Measurements from ENCODE around the gene ACBD3.

The ACBD3 gene

GRCh38 chr1:226201029-226201593 lies 14.6 kb upstream of the ACBD3 start:
- no peak for DNase-seq

GRCh38 chr1:226199971-226200370 lies 13.4 kb upstream of the ACBD3 start:
- no peak for DNase-seq

DNA sequence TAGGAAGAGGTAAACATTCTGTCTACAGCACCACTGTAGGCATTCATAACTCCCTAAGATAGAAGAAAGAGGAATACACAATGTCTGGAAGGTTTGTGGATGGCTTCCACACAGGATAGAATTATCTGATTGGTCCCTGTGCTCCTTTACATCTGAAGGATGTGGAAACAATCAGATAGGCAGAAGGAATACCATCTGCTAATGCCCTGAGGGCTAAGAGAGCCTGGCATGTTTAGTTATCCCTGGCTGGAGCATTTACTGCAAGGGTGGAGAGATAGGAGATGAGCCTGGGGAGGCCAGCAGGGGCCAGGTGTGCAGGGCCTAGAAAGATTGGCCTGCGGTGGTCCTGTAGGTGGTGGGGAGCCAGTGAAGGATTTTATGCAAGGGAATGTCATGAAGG lies 8.6 kb upstream of the ACBD3 start:
- no peak for DNase-seq

DNA sequence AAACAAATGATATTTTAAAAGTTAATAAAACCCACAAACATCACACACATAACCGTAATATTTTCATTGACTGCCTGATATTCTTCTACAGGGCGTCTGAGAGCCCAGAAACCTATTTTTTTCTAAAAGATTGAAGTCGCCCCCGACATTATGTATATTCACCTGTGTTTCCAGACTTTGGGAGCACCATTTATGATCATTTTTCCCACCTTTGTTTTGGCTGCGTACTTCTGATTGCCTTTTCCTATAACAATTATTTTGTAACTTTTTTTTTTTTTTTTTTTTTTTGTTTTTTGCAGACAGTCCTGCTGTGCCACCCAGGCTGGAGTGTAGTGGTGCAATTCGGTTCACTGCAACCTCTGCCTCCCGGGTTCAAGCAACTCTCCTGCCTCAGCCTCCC lies 839 bp upstream of the ACBD3 start:
- DNase-seq, result no peak

- no peak for DNase-seq
These were observed 430 bp upstream of the ACBD3 start for GRCh38 chr1:226187019-226187322.

DNA sequence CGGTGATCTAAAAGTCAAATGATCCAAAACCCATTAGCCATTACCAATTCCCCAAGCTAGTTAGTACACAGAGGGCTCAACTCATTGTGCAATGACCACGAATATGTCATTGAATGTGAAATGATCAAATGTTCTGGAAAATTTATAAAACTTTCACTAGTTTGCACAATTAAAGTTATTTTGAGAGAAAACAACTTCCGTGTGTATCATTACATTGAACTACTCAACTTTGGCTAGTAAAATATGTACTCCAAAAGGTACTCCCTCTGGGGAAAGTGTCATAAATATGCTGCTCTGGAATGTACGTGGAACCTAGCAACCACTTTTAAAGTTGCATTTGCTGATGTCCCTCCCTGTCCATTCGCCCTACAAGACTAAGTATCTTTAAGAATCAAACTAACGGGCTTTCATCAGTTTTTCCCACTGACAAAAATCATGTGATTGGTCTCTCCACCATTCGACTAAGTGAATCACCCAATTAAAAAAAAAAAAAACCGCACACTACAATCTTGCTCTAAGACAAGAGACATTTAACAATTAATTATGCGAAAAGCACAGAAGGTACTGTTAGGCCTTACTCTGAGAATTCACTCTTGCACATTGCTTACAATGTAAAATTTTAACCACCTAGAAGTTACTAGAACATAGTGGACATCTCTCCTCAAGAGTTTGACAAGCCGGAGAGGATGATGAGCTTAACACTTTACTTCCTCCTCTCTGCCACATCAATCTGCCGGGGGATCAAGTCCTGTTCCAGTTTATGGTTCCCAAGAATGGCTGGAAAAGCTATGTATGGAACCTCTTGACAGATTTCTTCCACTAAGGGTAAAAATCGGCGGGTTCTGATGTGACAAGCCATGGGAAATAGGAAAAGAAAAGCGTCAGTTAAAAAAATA lies 1.2 kb downstream of the ACBD3 start:
- no peak for DNase-seq

GRCh38 chr1:226181996-226182714 lies 4.4 kb downstream of the ACBD3 start:
- no peak for DNase-seq

GRCh38 chr1:226176870-226177269 lies 9.7 kb downstream of the ACBD3 start:
- no peak for DNase-seq

GRCh38 chr1:226172589-226172988 lies 14.0 kb downstream of the ACBD3 start:
- no peak for DNase-seq

DNA sequence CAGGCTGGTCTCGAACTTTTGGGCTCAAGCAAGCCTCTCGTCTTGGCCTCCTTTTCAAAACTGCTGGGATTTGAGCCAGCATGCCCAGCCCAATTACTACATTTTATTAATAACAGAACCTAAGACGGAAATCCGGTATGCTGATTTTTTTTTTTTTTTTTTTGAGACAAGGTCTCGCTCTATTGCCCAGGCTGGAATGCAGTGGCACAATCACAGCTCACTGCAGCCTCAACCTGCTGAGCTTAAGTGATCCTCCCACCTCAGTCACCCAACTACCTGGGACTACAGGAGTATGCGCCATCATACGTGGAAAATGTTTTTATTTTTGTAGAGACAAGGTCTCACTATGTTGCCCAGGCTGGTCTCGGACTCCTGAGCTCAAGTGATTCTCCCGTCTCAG lies 20.2 kb downstream of the ACBD3 start:
- no peak for DNase-seq

DNA sequence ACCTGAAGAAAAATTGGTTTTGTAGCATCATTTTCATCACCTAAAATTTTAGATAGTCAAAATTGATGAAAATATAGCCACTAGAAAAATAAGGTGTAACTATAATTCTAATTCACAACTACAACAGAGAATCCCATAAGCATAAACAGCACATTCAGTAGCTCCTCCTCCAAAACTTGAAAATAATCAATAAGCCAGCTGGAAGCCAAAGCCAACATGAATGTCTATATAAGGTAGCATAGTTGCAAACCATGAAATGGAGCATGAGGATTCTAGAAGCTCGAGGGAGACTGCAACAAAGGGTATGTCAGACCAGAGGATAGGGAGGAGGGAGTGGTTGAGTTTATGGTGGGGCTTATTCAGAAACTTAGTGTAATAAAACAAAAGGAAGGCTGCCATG lies 22.4 kb downstream of the ACBD3 start:
- DNase-seq, result no peak

- DNase-seq, result no peak
These were observed 23.6 kb downstream of the ACBD3 start for GRCh38 chr1:226162898-226163297.

DNA sequence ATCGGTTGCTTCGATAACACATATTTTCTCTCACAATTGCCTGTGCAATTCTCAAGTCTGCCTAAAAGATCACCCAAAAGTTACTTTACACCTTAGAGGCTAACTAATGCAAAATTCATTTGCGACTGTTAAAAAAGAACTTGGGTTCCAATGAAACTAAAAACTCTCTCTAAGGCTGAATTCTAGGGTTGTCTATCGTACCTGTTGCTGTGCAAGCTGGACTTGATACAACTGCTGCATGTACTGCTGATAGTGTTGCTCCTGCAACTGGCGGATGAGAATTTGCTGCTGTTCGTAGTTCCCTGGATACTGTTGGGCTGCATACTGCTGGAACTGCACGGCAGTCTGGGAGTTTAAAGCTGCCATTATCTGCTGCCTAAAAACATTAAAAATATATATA lies 27.6 kb downstream of the ACBD3 start:
- DNase-seq, result no peak

GRCh38 chr1:226158457-226158856 lies 28.1 kb downstream of the ACBD3 start:
- no peak for DNase-seq

DNA sequence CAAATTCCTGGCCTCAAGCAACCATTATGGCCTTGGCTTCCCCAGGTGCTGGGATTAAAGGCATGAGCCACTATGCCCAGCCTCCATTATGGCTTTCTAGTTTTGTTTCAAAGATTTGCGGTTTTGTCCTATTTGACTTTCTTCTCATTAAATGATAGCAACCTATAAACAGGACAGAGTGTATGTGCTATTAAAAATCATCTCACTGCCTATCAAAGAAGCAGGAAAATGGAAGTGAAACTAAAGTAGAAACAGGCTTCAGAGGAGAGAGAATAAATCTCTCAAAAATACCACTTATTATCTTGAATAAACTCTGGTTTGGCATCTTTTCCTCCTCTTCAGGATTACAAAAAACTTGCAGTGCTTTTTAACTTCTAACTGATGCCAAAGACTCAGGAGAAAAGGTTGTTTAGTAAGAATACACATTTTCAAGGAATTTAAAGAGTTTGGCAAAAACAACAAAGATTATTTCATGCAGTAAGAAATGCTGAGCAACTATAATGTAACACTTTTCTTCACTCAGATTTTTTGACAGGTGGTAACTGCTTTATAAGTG lies 28.7 kb downstream of the ACBD3 start:
- no peak for DNase-seq

DNA sequence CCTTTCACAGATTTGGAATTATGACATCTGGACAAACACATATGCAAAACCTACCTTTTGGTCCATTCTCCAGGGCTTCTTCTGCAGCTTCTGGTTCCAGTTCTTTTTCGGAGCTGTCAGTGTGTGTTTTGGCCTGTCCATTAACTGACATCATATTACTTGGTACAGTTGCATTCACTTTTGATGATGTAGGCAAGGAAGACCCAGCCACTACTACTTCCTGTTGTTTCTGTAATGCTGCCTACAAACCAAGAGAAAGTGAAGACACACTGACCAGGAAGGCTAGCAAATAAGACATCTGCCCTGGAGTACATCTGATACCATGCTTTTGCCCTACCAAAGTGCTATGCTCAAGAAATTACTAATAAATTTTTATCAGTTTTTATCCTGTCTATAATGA lies 31.9 kb downstream of the ACBD3 start:
- no peak for DNase-seq

GRCh38 chr1:226149806-226150205 lies 36.7 kb downstream of the ACBD3 start:
- DNase-seq, result no peak

- DNase-seq, result no peak
These were observed 38.4 kb downstream of the ACBD3 start for GRCh38 chr1:226148121-226148648.

- DNase-seq, result no peak
These were observed 42.5 kb downstream of the ACBD3 start for GRCh38 chr1:226144045-226144444.

DNA sequence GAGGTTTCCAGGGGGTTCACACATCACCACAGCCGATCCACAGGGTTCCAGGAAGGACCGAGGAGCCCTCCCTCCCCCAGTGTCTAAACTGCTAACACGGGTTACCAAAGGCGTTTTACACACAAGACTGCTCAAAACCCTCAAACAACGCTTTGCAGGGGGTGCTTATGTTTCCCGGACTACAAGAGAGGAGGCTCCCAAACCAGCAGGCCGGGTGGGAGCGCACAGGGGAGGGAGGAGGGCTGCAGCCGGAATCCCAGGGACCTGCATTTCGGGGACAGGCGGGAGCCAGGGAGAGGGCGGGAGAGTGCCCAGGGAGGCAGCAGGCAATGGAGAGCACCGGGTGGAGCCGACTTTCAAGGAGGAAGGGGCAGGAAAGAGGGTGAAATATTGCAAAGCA lies 50.8 kb downstream of the ACBD3 start:
- no peak for DNase-seq

DNA sequence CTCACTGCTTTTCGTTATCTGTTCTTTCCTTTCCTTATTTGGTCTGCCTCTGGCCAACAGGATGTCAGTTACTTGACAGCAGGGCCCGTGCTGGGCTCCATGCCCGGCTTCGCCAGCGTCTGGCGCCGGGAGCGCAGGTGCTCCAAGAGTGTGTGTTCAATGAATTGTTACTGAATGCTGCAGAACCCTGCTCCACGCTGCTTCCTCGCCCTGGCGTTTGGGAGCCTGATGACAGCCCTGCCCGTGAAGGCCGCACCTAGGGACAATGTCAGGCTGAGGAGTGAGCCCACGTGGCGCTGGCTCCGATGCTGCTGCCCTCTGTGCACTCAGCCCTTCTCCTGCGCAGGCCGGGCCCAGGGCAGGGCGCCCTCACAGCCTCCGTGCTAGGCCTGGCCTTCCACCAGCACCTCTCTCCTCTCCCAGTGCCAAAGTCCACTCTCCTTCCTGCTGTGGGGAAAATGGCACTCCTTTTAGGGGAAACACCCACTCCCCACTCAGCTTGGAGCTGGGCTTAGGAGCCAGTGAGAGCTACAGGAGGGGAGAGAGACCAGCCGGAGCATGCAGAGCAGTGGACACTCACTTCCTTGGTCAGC lies 51.4 kb downstream of the ACBD3 start:
- peak in 1 of 2 experiments; percentile 4 for DNase-seq

- DNase-seq, result no peak
These were observed 52.1 kb downstream of the ACBD3 start for GRCh38 chr1:226134170-226135058.

Data from NCI-H187 (cell line).